GM12892 (cell line): Measurements from ENCODE around the gene SUGCT.
"Not testable (repeated sequence)": the region's sequence is repeated elsewhere in the genome, so short reads cannot be mapped to it uniquely, and the experiment has no call there.

Experiments used
- DNase-seq: peaks from one replicate; pipeline ENCODE4 v3.0.0; 2011; ENCODE audit not compliant: insufficient read length
- FAIRE-seq: peaks from 2 replicates; lab custom pipeline; 2011; peaks lifted over from hg19 to GRCh38; lab: Jason Lieb, UNC
- POLR2A ChIP-seq: IDR thresholded peaks from 2 replicates; pipeline ENCODE4 v1.6.1; 2011; ENCODE audit warnings: low read depth, low read length, control low read depth
- POLR2AphosphoS5 ChIP-seq: IDR thresholded peaks from 2 replicates; pipeline ENCODE4 v1.6.1; 2011; ENCODE audit warnings: low read depth, low read length, control low read depth
- TAF1 ChIP-seq: IDR thresholded peaks from 2 replicates; pipeline ENCODE4 v1.6.1; 2011; ENCODE audit warnings: low read depth, mild to moderate bottlenecking, control low read depth, low read length, borderline replicate concordance

The SUGCT gene

DNA sequence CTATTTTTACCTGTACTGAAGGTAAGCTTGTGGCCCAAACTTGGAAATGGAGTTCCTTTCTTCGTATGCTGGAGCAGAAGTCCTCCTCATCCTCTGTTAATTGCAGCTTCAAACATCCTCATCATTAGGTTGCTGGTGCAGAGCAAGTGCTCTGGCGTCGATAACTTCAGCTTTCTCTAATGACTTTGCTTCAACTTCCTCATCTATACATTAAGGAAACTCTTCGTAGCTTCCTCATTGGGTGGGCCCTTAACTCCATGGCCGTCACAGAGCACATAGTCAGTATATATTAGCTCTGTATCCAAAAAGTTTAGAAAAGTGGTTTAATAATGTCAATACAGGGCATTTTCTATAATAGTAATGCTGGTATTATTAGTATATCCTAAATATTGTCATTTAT, 447.7 kb downstream of the SUGCT start:
- DNase-seq (no peak), FAIRE-seq (no peak)

GRCh38 chr7:40583667-40584444, 449.1 kb downstream of the SUGCT start:
- no peak for FAIRE-seq
- DNase-seq = no peak
- TF ChIP-seq POLR2AphosphoS5 = no peak
- TF ChIP-seq POLR2A = no peak
- TF ChIP-seq TAF1 = no peak

More for the DNA sequence above, 447.7 kb downstream of the SUGCT start:
- TF ChIP-seq POLR2AphosphoS5 = no peak
- TF ChIP-seq POLR2A = no peak
- TF ChIP-seq TAF1 = no peak

GRCh38 chr7:40584667-40585433, 450.0 kb downstream of the SUGCT start:
- FAIRE-seq = no peak
- no peak for TF ChIP-seq POLR2A
- TF ChIP-seq POLR2AphosphoS5 = no peak
- no peak for TF ChIP-seq TAF1

DNA sequence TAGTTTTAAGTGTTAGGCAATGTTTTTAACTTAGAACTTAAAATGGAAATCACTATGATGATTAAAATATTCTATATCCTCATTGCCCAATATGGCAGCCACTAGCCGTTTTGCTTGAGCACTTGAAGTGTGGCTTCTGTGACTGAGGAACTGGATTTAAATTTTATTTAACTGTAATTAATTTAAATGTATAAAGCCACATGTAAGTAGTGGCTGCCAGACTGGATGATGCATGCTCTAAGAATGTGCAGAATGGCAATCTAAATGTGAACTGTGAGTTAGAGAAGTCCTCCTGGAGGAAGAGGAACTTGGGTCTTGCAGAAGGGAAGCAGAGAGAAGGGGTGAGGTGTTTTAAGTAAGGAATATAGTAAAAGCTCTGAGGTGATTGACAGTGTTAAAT, 451.4 kb downstream of the SUGCT start:
- no peak for DNase-seq
- FAIRE-seq = no peak
- TF ChIP-seq TAF1 (no peak), POLR2A (no peak), POLR2AphosphoS5 (no peak)

More at GRCh38 chr7:40584667-40585433, 450.0 kb downstream of the SUGCT start:
- DNase-seq = no peak

- DNase-seq (no peak), FAIRE-seq (no peak)
- TF ChIP-seq TAF1 = no peak
- no peak for TF ChIP-seq POLR2AphosphoS5
- no peak for TF ChIP-seq POLR2A
Measured at GRCh38 chr7:40587419-40587818, 452.6 kb downstream of the SUGCT start.

- DNase-seq (no peak), FAIRE-seq (no peak)
- TF ChIP-seq TAF1 = no peak
Measured at GRCh38 chr7:40595129-40595528, 460.3 kb downstream of the SUGCT start.

DNA sequence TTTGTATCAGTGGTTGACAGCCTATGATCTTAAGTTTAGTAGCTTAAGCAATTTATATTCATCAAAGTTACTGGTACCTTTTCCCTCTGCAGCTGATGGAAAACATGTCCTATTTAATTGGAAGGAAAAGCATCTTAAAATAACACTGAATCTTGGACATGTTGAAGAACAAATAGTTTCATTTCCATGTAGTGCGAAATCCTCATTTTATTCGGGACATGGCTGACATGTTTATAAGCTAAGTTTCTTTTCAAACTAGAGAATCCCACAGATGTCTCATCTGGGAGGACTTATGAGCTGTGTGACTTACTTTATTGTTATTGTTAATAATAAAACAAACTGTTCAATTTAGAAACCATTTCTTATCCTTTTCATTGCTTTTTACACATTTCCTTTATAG, 461.0 kb downstream of the SUGCT start:
- DNase-seq (no peak), FAIRE-seq (no peak)
- TF ChIP-seq POLR2AphosphoS5 (no peak), POLR2A (no peak), TAF1 (no peak)

- DNase-seq (no peak), FAIRE-seq (no peak)
- TF ChIP-seq POLR2AphosphoS5 (no peak), TAF1 (no peak)
Measured at GRCh38 chr7:40597517-40597916, 462.7 kb downstream of the SUGCT start.

- TF ChIP-seq POLR2AphosphoS5 (no peak), POLR2A (no peak), TAF1 (no peak)
- no peak for DNase-seq
- no peak for FAIRE-seq
Measured at GRCh38 chr7:40598915-40599314, 464.1 kb downstream of the SUGCT start.

GRCh38 chr7:40599836-40600235, 465.0 kb downstream of the SUGCT start:
- no peak for FAIRE-seq
- DNase-seq = no peak
- no peak for TF ChIP-seq TAF1

GRCh38 chr7:40602351-40602750, 467.5 kb downstream of the SUGCT start:
- not testable (repeated sequence) for FAIRE-seq, DNase-seq
